ENCODE data around the gene RARRES2. TPM values are rescaled to one million over a fixed set of nuclear protein-coding genes. Genes with fewer than 3 reads are reported as not detected.

RARRES2 gene
- total RNA-seq (not detected), total RNA-seq (0 to 0.79 (median 0) reads per million in 172 experiments)
- polyA plus RNA-seq (2013, experiment 1 of 2) = 0.13 TPM
- 1.9 TPM for polyA plus RNA-seq (2013, experiment 2 of 2)

DNA sequence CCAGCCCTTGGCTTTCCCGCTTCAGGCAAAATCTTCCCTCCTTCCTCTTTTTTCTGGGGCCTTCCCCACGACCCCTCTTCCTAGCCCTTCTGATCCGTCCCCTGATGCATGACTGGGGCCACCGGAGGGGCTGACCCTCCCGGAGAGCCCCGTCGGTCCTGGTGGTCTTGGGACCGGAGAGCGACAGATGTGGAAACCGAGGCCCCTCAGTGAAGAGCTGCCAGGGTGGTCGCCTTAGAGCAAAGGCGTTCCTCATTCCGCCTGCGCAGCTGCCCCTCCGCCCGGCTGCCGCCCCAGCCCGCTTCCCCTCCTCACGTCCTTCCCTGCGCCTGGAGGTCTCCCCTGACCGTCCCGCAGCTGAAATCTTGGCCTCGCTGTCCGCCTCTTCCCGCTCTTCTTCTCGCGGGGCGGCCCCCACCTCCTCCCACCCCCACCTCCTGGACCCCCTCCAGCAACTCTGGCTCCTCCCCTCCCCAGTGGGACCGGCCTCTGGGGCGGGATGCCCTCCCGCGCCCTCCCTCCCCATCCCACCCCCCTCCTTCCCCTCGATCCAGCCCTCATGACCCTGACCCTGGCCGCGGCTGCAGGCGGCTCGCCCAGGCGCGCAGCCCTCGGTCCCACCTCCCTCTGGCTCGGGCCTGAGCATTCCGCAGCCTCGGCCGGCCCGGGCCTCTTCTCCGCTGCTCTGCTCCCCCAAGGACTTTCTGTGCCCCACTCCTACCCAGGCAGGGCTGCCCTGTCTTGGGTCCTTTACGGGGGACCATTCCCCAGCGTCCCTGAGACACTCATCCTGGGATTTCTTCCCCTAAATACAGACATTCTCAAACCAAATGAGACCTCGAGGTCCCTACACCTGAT is at the start of gene RARRES2:
Gene RARRES2, minus strand, starts transcription at position 367 of the 858 bp plus-strand sequence. CDS start 1,020 bp downstream, outside the sequence.
- Mint-ChIP-seq H3K36me3 (ENCODE audit: low read depth) (peaks cover 6% of the 10 kb centered on the region), H3K4me1 (ENCODE audit: low read depth) (no peaks in the 10 kb centered on the region), H3K27me3 (peaks cover 38% of the 10 kb centered on the region), H3K27ac (no peak within 1 kb of the TSS), H3K9me3 (no peaks in the 10 kb centered on the region), H3K4me3 (no peak within 1 kb of the TSS)
- Histone ChIP-seq H3K27ac (ENCODE audit: low read depth in 1 of 2, low read length in 2 of 2) (no peak within 1 kb of the TSS), H3K4me3 (ENCODE audit: low read length) (no peak within 1 kb of the TSS), H3K4me1 (ENCODE audit: insufficient read depth, low read length) (peaks cover 6% of the 10 kb centered on the region), H3K27me3 (ENCODE audit: control insufficient read depth in 1 of 2, insufficient read depth in 2 of 2, low read length in 2 of 2) (peaks cover 26 to 31% of the 10 kb centered on the region in 2 experiments), H3K9me3 (ENCODE audit: control insufficient read depth in 1 of 2, insufficient read depth in 1 of 2, low read length in 2 of 2) (peaks cover 4 to 9% of the 10 kb centered on the region in 2 experiments), H3K36me3 (ENCODE audit: insufficient read depth, low read length) (peaks cover 5% of the 10 kb centered on the region)
- TF ChIP-seq, protein P1, sequence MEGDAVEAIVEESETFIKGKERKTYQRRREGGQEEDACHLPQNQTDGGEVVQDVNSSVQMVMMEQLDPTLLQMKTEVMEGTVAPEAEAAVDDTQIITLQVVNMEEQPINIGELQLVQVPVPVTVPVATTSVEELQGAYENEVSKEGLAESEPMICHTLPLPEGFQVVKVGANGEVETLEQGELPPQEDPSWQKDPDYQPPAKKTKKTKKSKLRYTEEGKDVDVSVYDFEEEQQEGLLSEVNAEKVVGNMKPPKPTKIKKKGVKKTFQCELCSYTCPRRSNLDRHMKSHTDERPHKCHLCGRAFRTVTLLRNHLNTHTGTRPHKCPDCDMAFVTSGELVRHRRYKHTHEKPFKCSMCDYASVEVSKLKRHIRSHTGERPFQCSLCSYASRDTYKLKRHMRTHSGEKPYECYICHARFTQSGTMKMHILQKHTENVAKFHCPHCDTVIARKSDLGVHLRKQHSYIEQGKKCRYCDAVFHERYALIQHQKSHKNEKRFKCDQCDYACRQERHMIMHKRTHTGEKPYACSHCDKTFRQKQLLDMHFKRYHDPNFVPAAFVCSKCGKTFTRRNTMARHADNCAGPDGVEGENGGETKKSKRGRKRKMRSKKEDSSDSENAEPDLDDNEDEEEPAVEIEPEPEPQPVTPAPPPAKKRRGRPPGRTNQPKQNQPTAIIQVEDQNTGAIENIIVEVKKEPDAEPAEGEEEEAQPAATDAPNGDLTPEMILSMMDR (IDR thresholded peaks at IDR 0.05) = no peak
- intact Hi-C loops (cut with DNase I, micrococcal nuclease) = no loop called here
- DNase-seq = no peak
- ATAC-seq (ENCODE audit: poor library complexity) = no peak
- POLR2A ChIA-PET = no interaction called here
- CTCF ChIA-PET = no interaction called here

DNA sequence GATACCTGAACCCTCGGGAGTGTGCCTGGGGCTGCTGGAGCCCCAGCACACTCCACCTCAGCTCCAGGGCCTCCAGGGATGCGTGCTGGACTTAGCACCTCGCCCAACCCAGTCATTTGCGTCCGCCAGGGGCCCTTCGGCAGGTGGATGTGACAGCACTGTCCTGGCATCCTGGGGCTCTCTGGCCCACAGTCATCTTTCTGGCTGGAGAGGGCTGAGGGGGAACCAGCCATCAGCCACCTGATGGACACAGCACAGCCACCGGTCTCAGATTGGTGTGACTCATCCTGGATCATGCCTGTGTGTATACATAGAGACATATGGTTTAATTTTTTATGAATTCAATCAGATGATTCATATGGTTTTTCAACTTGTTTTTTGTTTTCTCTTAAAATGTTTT is 48.8 kb upstream of the RARRES2 start:
- no peak for ATAC-seq (ENCODE audit: poor library complexity)
- H3K9me3 Mint-ChIP-seq = no peaks in the 10 kb centered on the region
- H3K36me3 Mint-ChIP-seq (ENCODE audit: low read depth) = no peaks in the 10 kb centered on the region
- CTCF ChIA-PET = no interaction called here
- Histone ChIP-seq H3K4me3 (ENCODE audit: low read length) (no peak overlapping the region), H3K9me3 (ENCODE audit: control insufficient read depth in 1 of 2, insufficient read depth in 1 of 2, low read length in 2 of 2) (no peaks in the 10 kb centered on the region), H3K36me3 (ENCODE audit: insufficient read depth, low read length) (peaks cover 3% of the 10 kb centered on the region), H3K27me3 (ENCODE audit: control insufficient read depth in 1 of 2, insufficient read depth in 2 of 2, low read length in 2 of 2) (no peaks in the 10 kb centered on the region), H3K4me1 (ENCODE audit: insufficient read depth, low read length) (no peaks in the 10 kb centered on the region), H3K27ac (ENCODE audit: low read depth in 1 of 2, low read length in 2 of 2) (no peak overlapping the region)
- no peak overlapping the region for H3K4me3 Mint-ChIP-seq
- no peak overlapping the region for H3K27ac Mint-ChIP-seq
- POLR2A ChIA-PET = no interaction called here
- no peaks in the 10 kb centered on the region for H3K27me3 Mint-ChIP-seq
- TF ChIP-seq, protein P1 (IDR thresholded peaks at IDR 0.05) = no peak
- intact Hi-C loops (cut with DNase I, micrococcal nuclease) = no loop called here
- H3K4me1 Mint-ChIP-seq (ENCODE audit: low read depth) = peaks cover 10% of the 10 kb centered on the region
- DNase-seq = no peak

- Histone ChIP-seq H3K4me3 (ENCODE audit: low read length) (no peak overlapping the region), H3K4me1 (ENCODE audit: insufficient read depth, low read length) (peaks cover 2% of the 10 kb centered on the region), H3K27ac (ENCODE audit: low read depth in 1 of 2, low read length in 2 of 2) (no peak overlapping the region), H3K27me3 (ENCODE audit: control insufficient read depth in 1 of 2, insufficient read depth in 2 of 2, low read length in 2 of 2) (no peaks in the 10 kb centered on the region), H3K36me3 (ENCODE audit: insufficient read depth, low read length) (peaks cover 3% of the 10 kb centered on the region), H3K9me3 (ENCODE audit: control insufficient read depth in 1 of 2, insufficient read depth in 1 of 2, low read length in 2 of 2) (no peaks in the 10 kb centered on the region)
- intact Hi-C loops (cut with DNase I, micrococcal nuclease) = no loop called here
- Mint-ChIP-seq H3K27ac (no peak overlapping the region), H3K4me3 (no peak overlapping the region), H3K27me3 (no peaks in the 10 kb centered on the region), H3K9me3 (no peaks in the 10 kb centered on the region), H3K36me3 (ENCODE audit: low read depth) (no peaks in the 10 kb centered on the region), H3K4me1 (ENCODE audit: low read depth) (peaks cover 4% of the 10 kb centered on the region)
- DNase-seq = no peak
- ATAC-seq (ENCODE audit: poor library complexity) = no peak
- TF ChIP-seq, protein P1 (IDR thresholded peaks at IDR 0.05) = no peak
- ChIA-PET POLR2A (no interaction called here), CTCF (interaction anchor here (0.7 kb wide), 1 partner anchor 24 kb away, joined by 4 read pairs; no protein-coding TSS in a partner anchor)
Observed at GRCh38 chr7:150389532-150389816, 48.0 kb upstream of the RARRES2 start.
